Muscle layer of duodenum (tissue), 2 donors: ENCODE data around the gene VPS37B.

ENCODE experiments used
- H3K27ac ChIP-seq: one replicate; pipeline ENCODE4 v1.7.0; 2013; ENCODE audit warnings: mild to moderate bottlenecking, low read length
- H3K27me3 ChIP-seq: one replicate; pipeline ENCODE4 v1.7.0; 2013; ENCODE audit warnings: low read depth, mild to moderate bottlenecking, control low read depth, low read length
- H3K36me3 ChIP-seq, 2 donors: one replicate each; pipeline ENCODE4 v1.7.0; 2013; ENCODE audit warnings: low read length in 2 of 2, control low read depth in 1 of 2, mild to moderate bottlenecking in 1 of 2; ENCODE audit not compliant: insufficient read depth in 2 of 2, control insufficient read depth in 1 of 2
- H3K4me1 ChIP-seq, 2 donors: one replicate each; pipeline ENCODE4 v1.7.0; 2013; ENCODE audit warnings: low read length in 2 of 2, mild to moderate bottlenecking in 2 of 2, control low read depth in 1 of 2, moderate library complexity in 1 of 2; ENCODE audit not compliant: insufficient read depth in 2 of 2, control insufficient read depth in 1 of 2
- H3K4me3 ChIP-seq, 2 donors: one replicate each; pipeline ENCODE4 v1.7.0; 2013; ENCODE audit warnings: low read length in 2 of 2, low read depth in 1 of 2, mild to moderate bottlenecking in 1 of 2
- H3K9me3 ChIP-seq, 2 donors: one replicate each; pipeline ENCODE4 v1.7.0; 2013; ENCODE audit warnings: low read length in 2 of 2, control low read depth in 1 of 2, mild to moderate bottlenecking in 1 of 2; ENCODE audit not compliant: control insufficient read depth in 1 of 2
- donor health status: healthy.

VPS37B gene

GRCh38 chr12:122825773-122826724 lies 69.9 kb downstream of the VPS37B start:
- Histone ChIP-seq H3K4me3 (peak overlapping the region; percentile 53 to 63), H3K36me3 (no peaks in the 10 kb centered on the region), H3K9me3 (no peaks in the 10 kb centered on the region), H3K27me3 (no peaks in the 10 kb centered on the region), H3K27ac (no peak overlapping the region), H3K4me1 (peaks cover 0 to 3% of the 10 kb centered on the region in 2 donors)

GRCh38 chr12:122823429-122823828 lies 72.5 kb downstream of the VPS37B start:
- H3K4me3 ChIP-seq, result no peak overlapping the region
- no peaks in the 10 kb centered on the region for H3K9me3 ChIP-seq
- no peaks in the 10 kb centered on the region for H3K36me3 ChIP-seq
- peaks cover 0 to 3% of the 10 kb centered on the region in 2 donors for H3K4me1 ChIP-seq
- H3K27me3 ChIP-seq, result no peaks in the 10 kb centered on the region
- no peak overlapping the region for H3K27ac ChIP-seq

GRCh38 chr12:122820838-122821271 lies 75.1 kb downstream of the VPS37B start:
- Histone ChIP-seq H3K9me3 (no peaks in the 10 kb centered on the region), H3K27ac (no peak overlapping the region), H3K4me3 (no peak overlapping the region), H3K4me1 (no peaks in the 10 kb centered on the region), H3K36me3 (no peaks in the 10 kb centered on the region), H3K27me3 (no peaks in the 10 kb centered on the region)

- H3K27ac ChIP-seq, result no peak overlapping the region
- no peak overlapping the region for H3K4me3 ChIP-seq
- no peaks in the 10 kb centered on the region for H3K9me3 ChIP-seq
- H3K36me3 ChIP-seq, result no peaks in the 10 kb centered on the region
- H3K4me1 ChIP-seq, result no peaks in the 10 kb centered on the region
- no peaks in the 10 kb centered on the region for H3K27me3 ChIP-seq
Observed at GRCh38 chr12:122820138-122820537, 75.8 kb downstream of the VPS37B start.

GRCh38 chr12:122819209-122819785 lies 76.6 kb downstream of the VPS37B start:
- Histone ChIP-seq H3K9me3 (no peaks in the 10 kb centered on the region), H3K27ac (no peak overlapping the region), H3K4me1 (no peaks in the 10 kb centered on the region), H3K36me3 (no peaks in the 10 kb centered on the region), H3K4me3 (no peak overlapping the region), H3K27me3 (no peaks in the 10 kb centered on the region)
